ENCODE data around the gene PHRF1.
A peak's percentile ranks its signal among the peaks of the same experiment; 100 is the strongest.

Gene PHRF1

GRCh38 chr11:574632-575312 lies 1.5 kb upstream of the PHRF1 start:
- no peak for DNase-seq (ENCODE audit: low read depth, low spot score)

- peak; percentile 74 for DNase-seq (ENCODE audit: low read depth, low spot score)
Measured at GRCh38 chr11:575313-575995, 816 bp upstream of the PHRF1 start.

- DNase-seq (ENCODE audit: low read depth, low spot score) = no peak
Measured at GRCh38 chr11:576811-577610, 741 bp downstream of the PHRF1 start.

- DNase-seq (ENCODE audit: low read depth, low spot score) = no peak
Measured at GRCh38 chr11:577611-577894, 1.3 kb downstream of the PHRF1 start.

- no peak for DNase-seq (ENCODE audit: low read depth, low spot score)
Measured at GRCh38 chr11:578276-579035, 2.2 kb downstream of the PHRF1 start.

- no peak for DNase-seq (ENCODE audit: low read depth, low spot score)
Measured at GRCh38 chr11:579830-580601, 3.7 kb downstream of the PHRF1 start.

GRCh38 chr11:581342-581741 lies 5.1 kb downstream of the PHRF1 start:
- no peak for DNase-seq (ENCODE audit: low read depth, low spot score)

- DNase-seq (ENCODE audit: low read depth, low spot score) = no peak
Measured at GRCh38 chr11:581752-582151, 5.5 kb downstream of the PHRF1 start.

GRCh38 chr11:584287-584686 lies 8.0 kb downstream of the PHRF1 start:
- DNase-seq (ENCODE audit: low read depth, low spot score) = no peak

- no peak for DNase-seq (ENCODE audit: low read depth, low spot score)
Measured at GRCh38 chr11:586376-587316, 10.4 kb downstream of the PHRF1 start.

GRCh38 chr11:587546-587945 lies 11.3 kb downstream of the PHRF1 start:
- DNase-seq (ENCODE audit: low read depth, low spot score) = no peak

- no peak for DNase-seq (ENCODE audit: low read depth, low spot score)
Measured at GRCh38 chr11:587978-588380, 11.7 kb downstream of the PHRF1 start.

GRCh38 chr11:589798-590197 lies 13.5 kb downstream of the PHRF1 start:
- DNase-seq (ENCODE audit: low read depth, low spot score) = no peak

- no peak for DNase-seq (ENCODE audit: low read depth, low spot score)
Measured at GRCh38 chr11:590997-591396, 14.7 kb downstream of the PHRF1 start.

- no peak for DNase-seq (ENCODE audit: low read depth, low spot score)
Measured at GRCh38 chr11:592501-592900, 16.2 kb downstream of the PHRF1 start.

GRCh38 chr11:592918-593317 lies 16.6 kb downstream of the PHRF1 start:
- no peak for DNase-seq (ENCODE audit: low read depth, low spot score)

- DNase-seq (ENCODE audit: low read depth, low spot score) = no peak
Measured at GRCh38 chr11:593347-593746, 17.1 kb downstream of the PHRF1 start.

GRCh38 chr11:595400-595799 lies 19.1 kb downstream of the PHRF1 start:
- no peak for DNase-seq (ENCODE audit: low read depth, low spot score)

GRCh38 chr11:596374-596773 lies 20.1 kb downstream of the PHRF1 start:
- no peak for DNase-seq (ENCODE audit: low read depth, low spot score)

GRCh38 chr11:597166-597725 lies 21.0 kb downstream of the PHRF1 start:
- DNase-seq (ENCODE audit: low read depth, low spot score) = peak; percentile 35
